GM15510 (cell line): ENCODE data around the gene ZNF143.

Experiments
- POLR2A ChIP-seq: IDR thresholded peaks from 3 replicates; pipeline ENCODE4 v1.6.1; 2011; ENCODE audit warnings: borderline replicate concordance; ENCODE audit not compliant: insufficient read length; ENCODE audit errors: extremely low read depth

ZNF143 gene

DNA sequence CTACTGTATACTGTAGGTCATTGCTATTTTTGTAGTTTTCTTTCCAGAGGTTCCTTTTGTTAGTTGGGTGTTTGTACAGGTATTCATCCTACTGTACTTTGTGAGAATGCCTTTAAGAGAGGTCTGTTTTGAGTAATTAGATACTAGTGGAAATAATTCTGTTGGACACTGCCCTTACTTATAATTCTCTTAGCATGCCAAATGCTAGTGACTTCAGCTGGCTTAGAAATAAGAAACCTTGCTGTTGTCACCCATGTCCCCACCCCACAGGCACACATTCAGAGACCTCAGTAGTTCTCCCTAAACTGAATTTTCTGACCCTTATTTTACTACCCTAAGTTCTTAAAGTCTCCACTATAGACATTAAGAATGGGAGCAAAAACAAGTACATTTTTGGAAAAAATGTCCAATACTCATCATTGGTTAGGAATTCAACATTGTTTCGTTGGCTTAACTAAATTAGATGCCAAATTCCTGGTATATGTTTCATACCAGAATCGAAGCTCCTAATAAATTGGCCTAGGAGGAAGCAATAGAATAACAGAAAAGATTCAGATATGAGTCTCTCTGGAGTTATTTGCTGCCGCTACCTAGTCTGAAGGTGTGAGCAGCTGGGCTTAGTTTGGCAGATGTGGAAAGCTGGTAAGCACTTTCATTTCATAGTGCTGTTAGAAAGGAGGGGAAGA is 28.4 kb downstream of the ZNF143 start:
- no peak for TF ChIP-seq POLR2A

GRCh38 chr11:9490376-9490775 is 29.6 kb downstream of the ZNF143 start:
- TF ChIP-seq POLR2A = no peak

- TF ChIP-seq POLR2A = no peak
Observed at GRCh38 chr11:9493492-9493891, 32.7 kb downstream of the ZNF143 start.

GRCh38 chr11:9494316-9494715 is 33.5 kb downstream of the ZNF143 start:
- no peak for TF ChIP-seq POLR2A

GRCh38 chr11:9495803-9496514 is 35.1 kb downstream of the ZNF143 start:
- no peak for TF ChIP-seq POLR2A

GRCh38 chr11:9498457-9499078 is 37.8 kb downstream of the ZNF143 start:
- TF ChIP-seq POLR2A = no peak

DNA sequence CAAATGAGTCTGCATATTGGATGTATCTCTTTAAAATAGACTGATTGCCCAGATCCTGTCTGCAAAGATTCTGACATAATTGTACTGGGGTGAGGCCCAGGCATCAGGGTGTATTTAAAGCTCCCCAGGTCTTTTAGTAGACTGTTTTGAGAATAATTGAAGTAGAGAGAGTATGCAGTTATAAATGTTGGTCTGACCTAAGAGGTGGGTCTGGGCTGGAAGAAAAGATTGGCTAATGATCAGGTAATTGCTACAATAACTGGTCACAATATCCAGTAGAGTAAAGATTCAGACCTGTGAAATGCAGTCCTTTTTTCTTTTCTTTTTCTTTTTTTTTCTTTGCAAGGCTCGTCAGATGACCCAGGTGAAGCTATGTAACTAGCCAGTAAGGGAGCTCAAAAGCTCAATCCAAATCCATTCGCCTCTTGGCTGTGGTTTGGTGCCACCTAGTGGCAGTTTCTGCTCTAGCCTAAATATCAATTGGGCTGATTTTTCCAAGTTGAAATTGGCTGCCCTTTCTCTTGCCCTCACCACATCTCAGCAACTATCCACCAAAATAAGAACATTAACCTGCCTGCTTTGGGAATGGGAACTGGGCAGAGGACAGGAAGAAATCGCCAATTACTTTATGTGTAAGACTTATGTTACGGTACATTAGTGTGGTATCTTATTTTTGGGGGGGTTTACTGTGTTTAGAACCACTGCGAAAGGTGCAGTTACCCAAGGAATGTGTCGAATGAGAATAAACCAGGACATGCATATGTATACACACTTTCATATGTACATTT is 45.9 kb downstream of the ZNF143 start:
- TF ChIP-seq POLR2A = no peak

DNA sequence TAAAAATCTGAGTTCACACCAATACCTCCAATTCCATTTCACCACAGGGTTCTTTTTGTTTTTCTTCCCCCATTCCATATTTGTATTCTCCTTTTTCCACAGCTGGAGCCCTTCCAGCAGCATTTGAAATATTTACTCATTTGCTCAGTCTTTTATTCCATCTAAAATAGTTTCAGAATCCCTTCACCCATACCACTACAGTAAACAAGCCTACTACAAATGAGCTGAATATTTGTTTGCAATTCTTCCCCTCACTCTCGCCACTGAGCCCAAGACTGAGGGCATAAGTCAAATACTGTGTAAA is 46.4 kb downstream of the ZNF143 start:
- TF ChIP-seq POLR2A = no peak

- TF ChIP-seq POLR2A = no peak
Observed at GRCh38 chr11:9509041-9509440, 48.2 kb downstream of the ZNF143 start.

- TF ChIP-seq POLR2A = no peak
Observed at GRCh38 chr11:9512370-9513019, 51.7 kb downstream of the ZNF143 start.

GRCh38 chr11:9516113-9516512 is 55.3 kb downstream of the ZNF143 start:
- TF ChIP-seq POLR2A = no peak

- no peak for TF ChIP-seq POLR2A
Observed at GRCh38 chr11:9518835-9519410, 58.1 kb downstream of the ZNF143 start.

DNA sequence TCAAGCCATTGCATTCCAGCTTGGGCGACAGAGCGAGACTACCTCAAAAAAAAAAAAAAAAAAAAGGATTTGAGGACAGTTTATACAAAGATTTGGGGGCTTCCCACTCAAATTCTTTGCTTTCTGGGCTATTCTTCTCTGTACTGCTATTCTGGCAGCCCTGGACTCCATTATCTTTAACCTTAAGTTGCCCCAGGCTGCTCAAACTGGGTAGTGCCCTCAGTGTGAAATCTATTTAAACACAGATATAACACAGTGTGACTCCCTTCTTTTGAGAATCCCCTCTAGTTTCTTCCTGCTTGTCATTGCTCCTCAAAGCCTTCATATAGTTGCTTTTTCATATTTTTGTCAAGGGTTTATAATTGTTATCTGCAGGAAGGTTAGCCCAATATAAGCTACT is 63.2 kb downstream of the ZNF143 start:
- no peak for TF ChIP-seq POLR2A

GRCh38 chr11:9525116-9525515 is 64.3 kb downstream of the ZNF143 start:
- no peak for TF ChIP-seq POLR2A
